Subcutaneous abdominal adipose tissue (tissue), 5 donors: Measurements from ENCODE around the gene ZNF679.
A peak's percentile ranks its signal among the peaks of the same experiment; 100 is the strongest.
"Not testable (repeated sequence)": the region's sequence is repeated elsewhere in the genome, so short reads cannot be mapped to it uniquely, and the experiment has no call there.

ENCODE experiments used
- H3K27ac ChIP-seq: one replicate; pipeline ENCODE4 v1.7.0; 2013; ENCODE audit warnings: low read depth, mild to moderate bottlenecking, inconsistent platforms, low read length, moderate library complexity
- H3K27me3 ChIP-seq, 5 donors: one replicate each; pipeline ENCODE4 v1.7.0; 2013; ENCODE audit warnings: low read length in 5 of 5, inconsistent platforms in 1 of 5; ENCODE audit not compliant: control insufficient read depth in 5 of 5, insufficient read depth in 4 of 5
- H3K36me3 ChIP-seq, 5 donors: one replicate each; pipeline ENCODE4 v1.7.0; 2013; ENCODE audit warnings: low read length in 5 of 5; ENCODE audit not compliant: control insufficient read depth in 5 of 5, insufficient read depth in 5 of 5
- H3K4me1 ChIP-seq, 5 donors: one replicate each; pipeline ENCODE4 v1.7.0; 2013; ENCODE audit warnings: low read length in 5 of 5, mild to moderate bottlenecking in 3 of 5, moderate library complexity in 1 of 5; ENCODE audit not compliant: control insufficient read depth in 5 of 5, insufficient read depth in 5 of 5
- H3K4me3 ChIP-seq, 5 donors: one replicate each; pipeline ENCODE4 v1.7.0; 2013; ENCODE audit warnings: low read length in 5 of 5, low read depth in 1 of 5
- H3K9ac ChIP-seq, 5 donors: one replicate each; pipeline ENCODE4 v1.7.0; 2013; ENCODE audit warnings: low read length in 5 of 5, mild to moderate bottlenecking in 4 of 5, moderate library complexity in 3 of 5
- H3K9me3 ChIP-seq, 5 donors: one replicate each; pipeline ENCODE4 v1.7.0; 2013; ENCODE audit warnings: low read length in 5 of 5; ENCODE audit not compliant: control insufficient read depth in 5 of 5
- donor health status: healthy.
- donor health status: healthy.
- donor health status: healthy.
- donor health status: healthy.
- donor health status: healthy.

The ZNF679 gene

DNA sequence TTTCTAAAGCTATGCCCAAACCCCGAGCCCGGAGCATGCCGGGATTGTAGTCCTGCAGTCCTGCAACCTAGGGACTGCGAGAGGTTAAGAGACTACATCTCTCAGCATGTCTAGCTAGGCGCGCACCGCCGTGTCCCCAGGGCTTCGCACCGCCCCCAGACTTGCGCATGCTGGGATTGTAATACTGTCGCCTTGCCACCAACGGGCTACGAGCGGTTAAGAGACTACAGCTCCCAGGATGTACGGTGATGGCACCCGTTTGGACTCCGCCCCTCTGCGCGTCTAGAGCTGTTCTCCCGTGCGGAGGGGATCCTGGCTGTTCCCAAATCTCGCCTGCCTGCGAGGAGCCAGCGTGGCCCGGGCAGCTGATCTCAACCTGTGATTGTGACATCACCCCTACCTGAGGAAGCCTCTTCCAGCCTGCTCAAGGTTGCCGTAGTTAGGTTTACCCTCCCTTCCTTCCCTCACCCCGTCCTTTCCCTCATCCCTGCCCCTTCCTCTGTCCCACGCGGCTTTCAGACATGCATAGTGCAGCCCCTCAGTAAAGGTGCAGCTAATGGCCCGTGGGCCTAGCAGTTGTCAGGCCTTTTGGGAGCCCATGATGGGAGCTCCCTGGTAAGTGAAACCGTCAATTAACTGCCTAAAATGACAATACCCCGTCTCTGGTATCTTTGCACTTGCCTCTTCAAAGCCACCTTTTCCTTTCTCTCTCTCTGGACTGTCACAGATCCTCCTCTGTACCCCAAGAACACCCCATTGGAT lies 79.2 kb downstream of the ZNF679 start:
- H3K9ac ChIP-seq: peak overlapping the region; percentile 62 to 93 (median 89)
- H3K27ac ChIP-seq: peak overlapping the region; percentile 56
- H3K9me3 ChIP-seq: no peaks in the 10 kb centered on the region
- peaks cover 0 to 18% (median 14%) of the 10 kb centered on the region in 5 donors for H3K4me1 ChIP-seq
- H3K36me3 ChIP-seq: no peaks in the 10 kb centered on the region
- no peaks in the 10 kb centered on the region for H3K27me3 ChIP-seq
- H3K4me3 ChIP-seq: peak overlapping the region; percentile 70 to 94 (median 82)

DNA sequence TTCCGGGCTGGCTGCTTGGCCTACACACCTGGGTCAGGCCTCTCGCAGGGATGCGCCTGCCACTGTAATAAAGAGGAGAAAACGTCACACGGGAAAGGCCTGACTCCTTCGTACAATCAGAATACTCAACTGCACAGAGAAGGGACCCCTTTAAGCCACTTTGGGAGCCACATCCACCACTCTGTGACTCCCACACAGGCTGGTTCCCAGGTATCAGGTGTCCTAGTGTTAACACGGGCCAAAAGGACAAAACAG lies 79.7 kb downstream of the ZNF679 start:
- Histone ChIP-seq H3K27me3 (no peaks in the 10 kb centered on the region), H3K4me1 (peaks cover 0 to 18% (median 14%) of the 10 kb centered on the region in 5 donors), H3K9me3 (no peaks in the 10 kb centered on the region), H3K27ac (peak overlapping the region; percentile 56), H3K4me3 (peak overlapping the region; percentile 70 to 94 (median 82)), H3K36me3 (no peaks in the 10 kb centered on the region), H3K9ac (peak overlapping the region in 3 of 5 donors; percentile 6 to 89 (median 89))

DNA sequence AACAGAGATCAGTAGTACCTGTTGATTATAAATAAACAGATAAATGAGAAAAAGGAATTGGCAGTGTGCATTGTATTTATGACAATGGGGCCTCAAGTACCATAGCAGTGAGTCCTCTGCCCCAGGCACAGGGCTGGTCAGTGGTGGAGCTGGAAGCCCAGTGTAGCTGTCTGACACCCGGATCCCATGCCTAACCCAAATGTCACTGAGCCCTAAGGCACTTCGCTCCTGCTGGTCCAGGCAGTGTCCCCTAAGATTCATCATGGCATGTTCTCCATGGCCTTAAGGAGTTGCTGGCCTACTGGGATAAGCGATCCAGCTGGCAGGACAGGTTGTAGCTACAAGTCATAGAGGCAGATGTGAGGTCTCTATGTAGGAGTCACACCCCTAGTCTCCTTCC lies 82.2 kb downstream of the ZNF679 start:
- Histone ChIP-seq H3K27ac (no peak overlapping the region), H3K36me3 (no peaks in the 10 kb centered on the region), H3K9me3 (no peaks in the 10 kb centered on the region), H3K4me3 (no peak overlapping the region), H3K27me3 (no peaks in the 10 kb centered on the region), H3K9ac (no peak overlapping the region), H3K4me1 (peaks cover 1 to 36% (median 32%) of the 10 kb centered on the region in 5 donors)

DNA sequence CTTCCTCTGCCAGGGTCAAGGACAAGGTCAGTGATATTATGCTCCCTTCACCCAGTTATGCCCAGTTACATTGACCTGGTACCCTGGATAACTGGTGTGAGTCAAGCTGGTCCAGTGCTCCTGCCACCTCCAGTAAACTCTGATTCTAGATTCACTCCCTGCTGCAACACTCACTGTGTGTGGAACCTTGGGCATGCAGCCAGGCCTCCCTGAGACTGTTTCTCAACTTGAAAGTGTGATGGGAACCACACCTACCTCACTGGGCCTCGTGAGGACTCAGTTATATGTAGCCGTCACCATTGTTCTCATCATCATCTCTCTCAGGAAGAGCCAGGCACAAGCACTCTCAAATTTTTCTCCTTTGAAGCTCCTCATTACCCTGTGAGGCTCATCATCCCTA lies 84.6 kb downstream of the ZNF679 start:
- no peak overlapping the region for H3K9ac ChIP-seq
- no peaks in the 10 kb centered on the region for H3K9me3 ChIP-seq
- H3K4me1 ChIP-seq: peaks cover 1 to 23% (median 19%) of the 10 kb centered on the region in 5 donors
- H3K27ac ChIP-seq: no peak overlapping the region
- H3K36me3 ChIP-seq: no peaks in the 10 kb centered on the region
- H3K4me3 ChIP-seq: no peak overlapping the region
- no peaks in the 10 kb centered on the region for H3K27me3 ChIP-seq

DNA sequence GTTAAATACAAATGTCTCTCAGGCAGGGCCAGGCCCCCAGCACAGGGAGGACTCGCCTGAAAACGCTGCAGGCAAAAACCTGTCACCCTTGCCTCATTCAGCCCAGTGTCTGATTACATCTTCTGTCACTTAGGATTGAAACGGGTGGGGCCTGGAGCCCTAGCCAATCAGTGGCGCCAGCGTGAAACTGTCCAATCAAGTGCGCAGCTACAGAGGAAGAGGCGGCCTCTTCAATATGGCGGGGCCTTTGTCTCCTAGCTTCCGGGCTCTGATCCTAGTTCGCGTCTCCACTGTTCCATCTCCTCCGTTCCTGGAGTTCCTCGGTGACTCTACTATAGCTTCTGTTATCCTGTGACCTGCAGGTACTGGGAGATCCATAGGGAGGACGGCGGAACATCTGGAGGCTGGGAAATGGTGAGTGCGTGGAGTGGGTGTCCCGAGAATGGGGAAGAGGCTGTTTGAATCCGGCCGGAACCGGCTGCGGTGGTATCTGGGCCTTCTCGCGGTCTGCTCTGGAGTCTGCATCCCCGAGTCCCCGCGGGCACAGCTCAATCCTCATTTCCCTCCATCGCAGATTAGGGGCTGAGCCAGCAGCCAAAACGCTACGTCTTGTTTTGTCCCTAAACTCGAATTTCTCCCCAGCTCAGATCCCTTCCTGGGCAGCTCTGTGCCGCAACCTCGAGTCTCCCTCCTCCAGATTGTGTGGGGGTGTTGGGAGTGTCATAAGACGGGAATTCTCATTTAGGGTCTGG lies 85.6 kb downstream of the ZNF679 start, which contains the start of gene ZNF736:
TSS of gene ZNF736 (plus strand) at position 222 of the 752 bp plus-strand sequence. CDS start at position 412, 190 bp downstream.
- peak within 1 kb of the TSS; percentile 83 to 100 (median 99) for H3K4me3 ChIP-seq
- no peaks in the 10 kb centered on the region for H3K9me3 ChIP-seq
- H3K36me3 ChIP-seq: no peaks in the 10 kb centered on the region
- peak within 1 kb of the TSS; percentile 89 to 97 (median 91) for H3K9ac ChIP-seq
- no peaks in the 10 kb centered on the region for H3K27me3 ChIP-seq
- peaks cover 1 to 21% (median 17%) of the 10 kb centered on the region in 5 donors for H3K4me1 ChIP-seq
- H3K27ac ChIP-seq: peak within 1 kb of the TSS; percentile 90

DNA sequence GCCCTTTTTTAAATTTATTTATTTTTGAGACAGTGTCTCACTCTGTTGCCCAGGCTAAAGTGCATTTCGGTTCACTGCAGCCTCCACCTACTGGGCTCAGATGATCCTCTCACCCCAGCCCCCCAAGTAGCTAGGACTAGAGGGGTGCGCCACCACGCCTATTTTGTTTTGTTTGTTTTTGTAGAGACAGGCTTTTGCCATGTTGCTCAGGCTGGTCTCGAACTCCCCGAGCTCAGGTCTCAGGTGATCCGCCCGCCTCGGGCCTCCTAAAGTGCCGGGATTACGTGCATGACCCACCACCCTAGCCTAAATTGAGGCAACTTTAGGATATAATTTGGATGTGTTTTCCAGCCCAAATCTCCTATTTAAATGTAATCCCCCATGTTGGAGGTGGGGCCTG lies 86.3 kb downstream of the ZNF679 start:
- Histone ChIP-seq H3K4me3 (peak overlapping the region; percentile 83 to 100 (median 99)), H3K9me3 (no peaks in the 10 kb centered on the region), H3K9ac (peak overlapping the region; percentile 89 to 97 (median 91)), H3K36me3 (no peaks in the 10 kb centered on the region), H3K27ac (peak overlapping the region; percentile 90), H3K27me3 (no peaks in the 10 kb centered on the region), H3K4me1 (peaks cover 1 to 21% (median 17%) of the 10 kb centered on the region in 5 donors)

DNA sequence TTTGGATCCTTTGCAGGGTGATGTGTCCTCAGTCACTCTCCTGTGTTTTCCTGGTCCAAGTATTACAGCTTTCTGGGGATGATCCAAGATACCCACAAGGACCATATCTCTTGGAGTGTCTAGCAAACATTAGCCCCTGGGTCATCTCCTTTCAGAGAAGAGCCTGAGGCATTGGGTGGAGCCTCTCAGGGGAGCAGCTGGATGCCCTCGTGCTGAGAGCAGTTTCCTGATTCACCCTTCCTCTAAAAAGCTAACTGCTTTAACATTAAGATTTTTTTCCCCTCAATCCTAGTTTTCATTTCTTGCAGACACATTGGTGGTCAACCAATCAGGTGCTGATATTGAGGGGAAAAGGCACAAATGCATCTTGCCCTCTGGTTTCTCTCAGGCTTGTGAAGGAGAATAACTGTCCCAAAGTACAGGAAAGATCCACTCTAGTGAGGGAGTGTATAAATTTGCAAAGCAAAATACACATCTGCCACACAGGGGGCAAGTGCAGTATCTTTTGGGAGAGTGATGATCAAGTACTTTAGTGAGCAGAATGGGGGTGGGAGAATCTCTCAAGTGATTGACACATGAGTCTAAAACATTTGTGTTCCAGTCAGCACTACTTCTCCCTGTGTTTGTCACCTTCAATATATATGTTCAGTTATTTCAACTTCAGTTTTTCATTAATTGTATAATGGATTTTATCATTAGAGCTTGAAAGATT lies 87.9 kb downstream of the ZNF679 start:
- H3K27ac ChIP-seq, H3K36me3 ChIP-seq, H3K9me3 ChIP-seq, H3K4me3 ChIP-seq, H3K9ac ChIP-seq, H3K27me3 ChIP-seq: not testable (repeated sequence)
- peaks cover 1 to 21% (median 17%) of the 10 kb centered on the region in 5 donors for H3K4me1 ChIP-seq
